ENCODE data around the gene LHFPL5.

LHFPL5 gene

GRCh38 chr6:35781290-35781689, 23.9 kb upstream of the LHFPL5 start:
- Mint-ChIP-seq H3K27me3 (peaks cover 54 to 82% of the 10 kb centered on the region in 2 donors), H3K9me3 (no peaks in the 10 kb centered on the region), H3K36me3 (ENCODE audit: insufficient read depth) (no peaks in the 10 kb centered on the region), H3K27ac (no peak overlapping the region), H3K4me1 (ENCODE audit: low read depth in 2 of 2) (peaks cover 4 to 7% of the 10 kb centered on the region in 2 donors), H3K4me3 (no peak overlapping the region)
- ATAC-seq (replicated peaks): no peak
- DNase-seq: no peak

- Mint-ChIP-seq H3K9me3 (no peaks in the 10 kb centered on the region), H3K4me3 (no peak overlapping the region), H3K27me3 (peaks cover 58 to 83% of the 10 kb centered on the region in 2 donors), H3K27ac (no peak overlapping the region), H3K4me1 (ENCODE audit: low read depth in 2 of 2) (peaks cover 2 to 3% of the 10 kb centered on the region in 2 donors), H3K36me3 (ENCODE audit: insufficient read depth) (no peaks in the 10 kb centered on the region)
- DNase-seq: no peak
- no peak for ATAC-seq (replicated peaks)
These were observed 22.7 kb upstream of the LHFPL5 start for GRCh38 chr6:35782424-35782823.

DNA sequence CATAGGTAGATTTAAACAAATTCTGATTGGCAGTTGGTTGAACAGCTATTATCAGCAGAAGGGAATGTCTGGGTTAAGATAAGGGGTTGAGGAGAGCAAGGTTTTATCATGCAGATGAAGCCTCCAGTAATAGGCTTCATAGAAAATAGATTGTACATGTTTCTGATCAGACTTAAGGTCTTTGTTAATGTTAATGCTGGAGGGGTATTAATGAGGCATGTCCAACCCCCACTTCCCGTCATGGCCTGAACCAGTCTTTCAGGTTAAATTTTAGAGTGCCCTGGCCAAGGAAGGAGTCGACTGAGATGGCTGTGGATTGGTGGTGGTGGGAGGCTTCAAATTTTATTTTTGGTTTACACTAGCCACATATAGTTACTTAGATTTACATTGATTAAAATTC, 21.0 kb upstream of the LHFPL5 start:
- no peak for DNase-seq
- no peak for ATAC-seq (replicated peaks)
- H3K9me3 Mint-ChIP-seq: no peaks in the 10 kb centered on the region
- no peak overlapping the region for H3K4me3 Mint-ChIP-seq
- no peaks in the 10 kb centered on the region for H3K4me1 Mint-ChIP-seq (ENCODE audit: low read depth in 2 of 2)
- H3K27me3 Mint-ChIP-seq: peaks cover 66 to 85% of the 10 kb centered on the region in 2 donors
- no peak overlapping the region for H3K27ac Mint-ChIP-seq
- no peaks in the 10 kb centered on the region for H3K36me3 Mint-ChIP-seq (ENCODE audit: insufficient read depth)

DNA sequence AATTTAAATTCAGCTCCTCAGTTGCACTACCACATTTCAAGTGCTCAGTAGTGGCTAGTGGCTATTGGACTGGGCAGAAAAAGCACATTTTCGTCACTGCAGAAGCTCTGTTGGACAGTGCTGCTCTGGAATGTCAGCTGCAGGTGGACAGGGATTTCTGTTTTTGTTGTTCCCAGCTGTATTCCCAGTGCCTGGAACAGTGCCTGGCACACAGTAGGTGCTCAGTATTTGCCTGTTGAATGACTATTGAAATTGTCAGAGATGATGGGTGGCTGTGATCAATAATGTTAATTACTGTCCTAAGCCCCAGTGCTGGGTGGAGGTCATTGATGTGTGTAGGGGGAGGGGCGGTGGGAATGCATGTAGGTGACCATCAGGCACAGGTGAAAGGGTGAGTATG, 18.9 kb upstream of the LHFPL5 start:
- ATAC-seq (replicated peaks) (no peak), DNase-seq (no peak)
- no peaks in the 10 kb centered on the region for H3K36me3 Mint-ChIP-seq (ENCODE audit: insufficient read depth)
- no peaks in the 10 kb centered on the region for H3K9me3 Mint-ChIP-seq
- no peak overlapping the region for H3K27ac Mint-ChIP-seq
- no peak overlapping the region for H3K4me3 Mint-ChIP-seq
- no peaks in the 10 kb centered on the region for H3K4me1 Mint-ChIP-seq (ENCODE audit: low read depth in 2 of 2)
- peaks cover 72 to 86% of the 10 kb centered on the region in 2 donors for H3K27me3 Mint-ChIP-seq

- Mint-ChIP-seq H3K4me3 (no peak overlapping the region), H3K36me3 (ENCODE audit: insufficient read depth) (no peaks in the 10 kb centered on the region), H3K9me3 (no peaks in the 10 kb centered on the region), H3K27me3 (peaks cover 70 to 82% of the 10 kb centered on the region in 2 donors), H3K4me1 (ENCODE audit: low read depth in 2 of 2) (no peaks in the 10 kb centered on the region), H3K27ac (no peak overlapping the region)
- DNase-seq (no peak), ATAC-seq (replicated peaks) (no peak)
These were observed 18.3 kb upstream of the LHFPL5 start for GRCh38 chr6:35786810-35787209.

GRCh38 chr6:35787266-35788218, 17.6 kb upstream of the LHFPL5 start:
- Mint-ChIP-seq H3K27me3 (peaks cover 63 to 76% of the 10 kb centered on the region in 2 donors), H3K4me3 (no peak overlapping the region), H3K9me3 (no peaks in the 10 kb centered on the region), H3K36me3 (ENCODE audit: insufficient read depth) (no peaks in the 10 kb centered on the region), H3K4me1 (ENCODE audit: low read depth in 2 of 2) (no peaks in the 10 kb centered on the region), H3K27ac (no peak overlapping the region)
- DNase-seq: no peak
- no peak for ATAC-seq (replicated peaks)

DNA sequence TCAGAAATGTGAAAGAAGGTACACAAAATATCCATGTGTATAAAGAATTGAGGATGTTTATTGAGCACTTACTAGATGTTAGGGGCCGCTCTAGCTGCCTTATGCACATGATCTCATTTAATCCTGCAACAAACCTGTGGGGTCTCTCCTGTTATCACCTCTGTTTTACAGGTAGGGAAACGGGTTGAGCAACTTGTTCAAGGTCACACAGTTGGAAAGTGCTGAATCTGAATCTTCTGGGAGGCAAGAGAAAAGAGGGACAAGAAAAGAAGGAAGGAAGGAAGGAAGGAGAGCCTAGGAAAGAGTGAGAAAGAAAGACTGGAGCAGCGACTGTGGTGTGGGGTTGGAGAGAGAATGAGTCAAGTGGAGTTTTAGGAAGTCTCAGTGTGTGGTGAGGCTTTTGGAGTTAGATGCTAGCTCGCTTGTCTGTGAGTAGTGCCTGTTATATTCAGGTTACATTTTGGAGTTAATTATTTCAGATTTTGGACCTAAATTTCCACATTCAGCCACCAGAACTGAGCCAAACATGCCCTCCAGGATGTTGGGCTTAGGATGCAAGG, 16.6 kb upstream of the LHFPL5 start:
- ATAC-seq (replicated peaks) (no peak), DNase-seq (no peak)
- Mint-ChIP-seq H3K4me1 (ENCODE audit: low read depth in 2 of 2) (no peaks in the 10 kb centered on the region), H3K27ac (no peak overlapping the region), H3K27me3 (peaks cover 56 to 79% of the 10 kb centered on the region in 2 donors), H3K4me3 (no peak overlapping the region), H3K9me3 (no peaks in the 10 kb centered on the region), H3K36me3 (ENCODE audit: insufficient read depth) (no peaks in the 10 kb centered on the region)

DNA sequence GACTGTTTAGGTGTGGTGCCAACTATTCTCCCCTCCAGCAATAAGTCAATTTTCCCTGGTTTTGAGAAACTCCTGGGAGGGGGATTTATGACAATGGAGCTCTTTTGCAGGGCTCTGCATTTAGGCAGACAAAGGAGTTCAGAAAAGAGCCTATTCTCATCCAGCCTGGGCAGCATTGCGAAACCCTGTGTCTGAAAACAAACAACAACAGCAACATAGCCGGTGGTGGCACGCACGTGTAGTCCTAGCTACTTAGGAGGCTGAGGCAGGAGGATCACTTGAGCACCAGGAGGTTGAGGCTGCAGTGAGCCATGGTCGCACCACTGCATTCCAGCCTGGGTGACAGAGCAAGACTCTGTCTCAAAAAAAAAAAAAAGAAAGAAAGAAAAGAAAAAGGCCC, 14.5 kb upstream of the LHFPL5 start:
- no peaks in the 10 kb centered on the region for H3K36me3 Mint-ChIP-seq (ENCODE audit: insufficient read depth)
- no peak overlapping the region for H3K27ac Mint-ChIP-seq
- H3K9me3 Mint-ChIP-seq: no peaks in the 10 kb centered on the region
- H3K27me3 Mint-ChIP-seq: peaks cover 41 to 67% of the 10 kb centered on the region in 2 donors
- DNase-seq: no peak
- H3K4me1 Mint-ChIP-seq (ENCODE audit: low read depth in 2 of 2): no peaks in the 10 kb centered on the region
- ATAC-seq (replicated peaks): no peak
- no peak overlapping the region for H3K4me3 Mint-ChIP-seq

- H3K36me3 Mint-ChIP-seq (ENCODE audit: insufficient read depth): no peaks in the 10 kb centered on the region
These were observed 10.4 kb upstream of the LHFPL5 start for GRCh38 chr6:35794536-35795452.

DNA sequence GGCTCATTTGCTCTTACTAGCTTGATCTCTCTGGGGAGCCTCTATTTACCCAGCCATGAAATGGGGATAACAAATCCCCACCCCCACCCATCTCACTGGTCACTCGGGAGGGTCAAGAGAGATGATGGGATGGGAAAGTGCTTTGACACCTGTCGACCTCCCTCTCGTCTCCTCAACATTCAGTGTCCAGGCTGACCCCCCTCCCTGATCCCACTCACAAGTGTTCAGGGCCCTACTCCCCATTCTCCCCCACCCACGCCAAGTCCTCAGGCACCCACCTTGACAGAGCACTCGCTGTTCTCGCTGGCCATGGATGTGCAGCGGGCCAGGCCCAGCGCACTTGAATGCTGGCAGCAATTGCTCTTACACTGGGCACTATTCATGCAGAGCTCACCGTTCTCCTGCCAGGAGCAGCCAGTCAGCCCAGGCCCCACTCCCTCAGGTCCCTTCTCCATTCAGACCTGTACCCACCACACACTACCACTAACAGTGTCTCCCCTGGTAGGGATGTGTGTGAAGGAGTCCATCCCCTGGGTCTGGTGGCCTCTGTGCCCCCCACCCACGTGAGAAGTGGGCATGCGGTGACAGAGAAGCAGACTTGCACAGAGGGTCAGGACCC, 9.6 kb upstream of the LHFPL5 start:
- H3K27ac Mint-ChIP-seq: no peak overlapping the region
- peaks cover 12 to 46% of the 10 kb centered on the region in 2 donors for H3K27me3 Mint-ChIP-seq
- DNase-seq (no peak), ATAC-seq (replicated peaks) (no peak)
- no peaks in the 10 kb centered on the region for H3K36me3 Mint-ChIP-seq (ENCODE audit: insufficient read depth)
- H3K4me3 Mint-ChIP-seq: no peak overlapping the region
- no peaks in the 10 kb centered on the region for H3K4me1 Mint-ChIP-seq (ENCODE audit: low read depth in 2 of 2)
- no peaks in the 10 kb centered on the region for H3K9me3 Mint-ChIP-seq

More at GRCh38 chr6:35794536-35795452, 10.4 kb upstream of the LHFPL5 start:
- no peak for DNase-seq
- H3K27me3 Mint-ChIP-seq: peaks cover 18 to 54% of the 10 kb centered on the region in 2 donors
- no peak overlapping the region for H3K4me3 Mint-ChIP-seq
- no peaks in the 10 kb centered on the region for H3K9me3 Mint-ChIP-seq
- no peak for ATAC-seq (replicated peaks)
- H3K27ac Mint-ChIP-seq: no peak overlapping the region
- no peaks in the 10 kb centered on the region for H3K4me1 Mint-ChIP-seq (ENCODE audit: low read depth in 2 of 2)

- H3K4me3 Mint-ChIP-seq: no peak overlapping the region
- H3K27ac Mint-ChIP-seq: no peak overlapping the region
- DNase-seq (no peak), ATAC-seq (replicated peaks) (no peak)
- peaks cover 10 to 40% of the 10 kb centered on the region in 2 donors for H3K27me3 Mint-ChIP-seq
- H3K9me3 Mint-ChIP-seq: no peaks in the 10 kb centered on the region
- no peaks in the 10 kb centered on the region for H3K4me1 Mint-ChIP-seq (ENCODE audit: low read depth in 2 of 2)
- no peaks in the 10 kb centered on the region for H3K36me3 Mint-ChIP-seq (ENCODE audit: insufficient read depth)
These were observed 8.9 kb upstream of the LHFPL5 start for GRCh38 chr6:35796236-35796635.

DNA sequence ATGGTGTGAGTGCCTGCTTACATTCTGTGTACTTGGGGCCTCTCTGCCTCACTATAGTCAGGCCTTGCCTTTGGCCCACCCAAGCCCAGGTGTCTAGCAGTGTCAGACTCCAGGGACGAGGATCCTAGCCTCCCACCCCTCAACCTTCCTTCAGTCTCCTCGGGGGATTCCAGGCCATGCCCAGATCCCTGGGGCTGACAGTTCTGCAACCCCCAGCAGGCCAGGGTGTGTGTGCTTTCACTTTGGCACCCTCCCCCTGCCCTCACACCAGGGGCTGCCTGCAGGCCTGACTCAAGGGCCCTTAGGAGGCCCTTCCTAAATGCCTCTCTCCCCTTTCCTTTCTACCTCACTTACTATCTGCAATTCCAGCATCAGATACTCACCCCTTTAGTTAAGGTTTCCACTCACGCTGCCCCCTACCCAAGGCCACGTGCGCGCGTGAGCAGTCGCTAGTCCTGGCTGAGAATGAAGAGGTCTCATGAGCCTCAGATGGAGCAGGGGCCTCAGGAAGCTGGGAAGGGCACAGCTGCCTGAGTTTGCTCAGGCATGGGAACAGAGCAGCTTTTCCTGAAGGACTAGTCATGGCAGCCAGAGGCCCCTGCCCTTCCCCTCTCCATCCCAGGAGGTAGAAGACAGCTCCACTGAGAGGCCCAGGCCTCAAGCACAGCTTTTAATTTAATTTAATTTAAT, 7.2 kb upstream of the LHFPL5 start:
- Mint-ChIP-seq H3K4me3 (no peak overlapping the region), H3K4me1 (ENCODE audit: low read depth in 2 of 2) (no peaks in the 10 kb centered on the region), H3K27me3 (peaks cover 10 to 34% of the 10 kb centered on the region in 2 donors), H3K36me3 (ENCODE audit: insufficient read depth) (no peaks in the 10 kb centered on the region), H3K9me3 (no peaks in the 10 kb centered on the region), H3K27ac (no peak overlapping the region)
- ATAC-seq (replicated peaks) (no peak), DNase-seq (no peak)

Data from effector memory CD8-positive, alpha-beta T cell (primary cell).